ENCODE data around the gene FAM187B.
"Not testable (repeated sequence)": the region's sequence is repeated elsewhere in the genome, so short reads cannot be mapped to it uniquely, and the experiment has no call there.

Gene FAM187B

DNA sequence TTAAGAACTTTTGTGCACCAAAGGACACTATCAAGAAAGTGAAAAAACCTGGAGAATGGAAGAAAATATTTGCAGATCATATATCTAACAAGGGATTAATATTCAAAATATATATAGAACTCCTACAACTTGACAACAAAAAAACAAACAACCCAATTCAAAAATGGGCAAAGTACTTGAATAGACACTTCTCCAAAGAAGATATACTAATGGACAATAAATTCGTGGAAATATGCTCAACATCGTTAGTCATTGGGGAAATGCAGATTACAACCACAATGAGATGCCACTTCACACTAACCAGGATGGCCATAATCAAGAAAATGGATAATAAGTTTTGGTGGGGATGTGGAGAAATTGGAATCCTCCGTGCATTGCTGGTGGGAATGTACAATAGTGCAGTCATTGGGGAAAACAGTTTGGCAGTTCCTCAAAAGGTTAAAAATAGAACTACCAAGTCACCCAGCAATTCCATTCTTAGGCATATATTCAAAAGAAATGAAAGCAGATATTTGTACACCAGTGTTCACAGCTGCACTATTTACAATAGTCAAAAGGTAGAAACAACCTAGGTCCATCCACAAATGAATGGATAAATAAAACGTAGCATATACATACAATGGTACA is 18.0 kb upstream of the FAM187B start:
- TF ChIP-seq, protein P1, sequence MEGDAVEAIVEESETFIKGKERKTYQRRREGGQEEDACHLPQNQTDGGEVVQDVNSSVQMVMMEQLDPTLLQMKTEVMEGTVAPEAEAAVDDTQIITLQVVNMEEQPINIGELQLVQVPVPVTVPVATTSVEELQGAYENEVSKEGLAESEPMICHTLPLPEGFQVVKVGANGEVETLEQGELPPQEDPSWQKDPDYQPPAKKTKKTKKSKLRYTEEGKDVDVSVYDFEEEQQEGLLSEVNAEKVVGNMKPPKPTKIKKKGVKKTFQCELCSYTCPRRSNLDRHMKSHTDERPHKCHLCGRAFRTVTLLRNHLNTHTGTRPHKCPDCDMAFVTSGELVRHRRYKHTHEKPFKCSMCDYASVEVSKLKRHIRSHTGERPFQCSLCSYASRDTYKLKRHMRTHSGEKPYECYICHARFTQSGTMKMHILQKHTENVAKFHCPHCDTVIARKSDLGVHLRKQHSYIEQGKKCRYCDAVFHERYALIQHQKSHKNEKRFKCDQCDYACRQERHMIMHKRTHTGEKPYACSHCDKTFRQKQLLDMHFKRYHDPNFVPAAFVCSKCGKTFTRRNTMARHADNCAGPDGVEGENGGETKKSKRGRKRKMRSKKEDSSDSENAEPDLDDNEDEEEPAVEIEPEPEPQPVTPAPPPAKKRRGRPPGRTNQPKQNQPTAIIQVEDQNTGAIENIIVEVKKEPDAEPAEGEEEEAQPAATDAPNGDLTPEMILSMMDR (IDR thresholded peaks at IDR 0.05; ENCODE audit: low read depth, low read length), result no peak
- no peak for DNase-seq (ENCODE audit: low read depth in 2 of 2)
- no peak overlapping the region for H3K4me3 ChIP-seq (replicated peaks in 1 of 2; ENCODE audit: low read depth in 2 of 2, low read length in 2 of 2)

DNA sequence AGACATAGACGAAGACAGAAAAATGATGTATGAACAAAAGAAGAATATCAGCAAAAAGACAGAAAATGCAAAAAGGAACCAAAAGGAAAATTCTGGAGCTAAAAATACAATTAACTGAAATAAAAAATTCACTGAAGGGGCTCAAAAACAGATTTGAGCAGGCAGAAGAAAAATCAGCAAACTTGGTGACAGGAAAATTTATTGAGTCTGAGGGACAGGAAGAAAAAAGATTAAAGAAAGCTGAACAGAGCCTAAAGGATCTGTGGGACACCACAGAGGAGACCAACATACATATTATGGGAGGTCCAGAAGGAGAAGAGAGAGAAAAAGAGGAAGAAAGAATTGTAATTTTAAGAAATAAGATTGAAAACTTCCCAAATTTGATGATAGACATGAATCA is 12.9 kb upstream of the FAM187B start:
- no peak overlapping the region for H3K4me3 ChIP-seq (replicated peaks in 1 of 2; ENCODE audit: low read depth in 2 of 2, low read length in 2 of 2)
- DNase-seq (ENCODE audit: low read depth in 2 of 2), result no peak
- TF ChIP-seq, protein P1 (IDR thresholded peaks at IDR 0.05; ENCODE audit: low read depth, low read length), result no peak

- no peak for DNase-seq (ENCODE audit: low read depth in 2 of 2)
- TF ChIP-seq, protein P1 (IDR thresholded peaks at IDR 0.05; ENCODE audit: low read depth, low read length), result no peak
- H3K4me3 ChIP-seq (replicated peaks in 1 of 2; ENCODE audit: low read depth in 2 of 2, low read length in 2 of 2), result no peak overlapping the region
These were observed 11.8 kb upstream of the FAM187B start for GRCh38 chr19:35240327-35240726.

DNA sequence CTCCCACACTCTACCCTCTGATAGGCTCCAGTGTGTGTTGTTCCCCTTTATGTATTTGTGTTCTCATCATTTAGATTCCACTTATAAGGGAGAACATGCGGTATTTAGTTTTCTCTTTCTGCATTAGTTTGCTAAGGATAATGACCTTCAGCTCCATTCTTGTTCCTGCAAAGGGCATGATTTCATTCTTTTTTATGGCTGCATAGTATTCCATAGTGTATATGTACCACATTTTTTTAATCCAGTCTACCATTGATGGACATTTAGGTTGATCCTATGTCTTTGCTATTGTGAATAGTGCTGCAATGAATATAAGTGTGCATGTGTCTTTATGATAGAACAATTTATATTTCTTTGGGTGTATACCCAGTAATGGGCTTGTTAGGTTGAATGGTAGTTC is 11.1 kb upstream of the FAM187B start:
- H3K4me3 ChIP-seq (replicated peaks in 1 of 2; ENCODE audit: low read depth in 2 of 2, low read length in 2 of 2); DNase-seq (ENCODE audit: low read depth in 2 of 2): not testable (repeated sequence)

DNA sequence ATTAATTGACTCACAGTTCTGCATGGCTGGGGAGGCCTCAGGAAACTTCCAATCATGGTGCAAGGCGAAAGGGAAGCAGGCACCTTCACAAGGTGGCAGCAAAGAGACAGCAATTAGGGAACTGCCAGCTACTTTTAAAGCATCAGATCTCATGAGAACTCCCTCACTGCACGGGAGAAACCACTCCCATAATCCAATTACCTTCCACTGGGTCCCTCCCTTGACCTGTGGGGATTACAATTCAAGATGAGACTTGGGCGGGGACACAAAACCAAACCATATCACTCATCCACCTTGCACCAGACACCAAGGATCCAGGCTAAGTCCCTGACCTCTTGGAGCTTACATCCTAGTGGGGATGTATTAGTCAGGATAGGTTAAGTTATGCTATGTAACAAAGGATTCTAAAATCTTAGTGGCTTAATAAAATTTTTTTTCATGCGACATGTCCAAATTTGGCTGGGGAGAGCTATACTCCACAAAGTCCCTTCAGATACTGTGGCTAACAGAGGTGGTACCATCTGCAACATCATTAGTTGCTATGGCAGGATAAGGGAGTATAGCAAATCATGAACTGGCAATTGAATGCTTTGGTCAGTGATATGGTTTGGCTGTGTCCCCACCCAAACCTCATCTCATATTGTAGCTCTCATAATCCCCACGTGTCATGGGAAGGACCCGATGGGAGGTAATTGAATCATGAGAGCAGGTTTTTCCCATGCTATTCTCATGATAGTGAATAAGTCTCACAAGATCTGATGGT is 8.3 kb upstream of the FAM187B start:
- H3K4me3 ChIP-seq (replicated peaks in 1 of 2; ENCODE audit: low read depth in 2 of 2, low read length in 2 of 2), result no peak overlapping the region
- TF ChIP-seq, protein P1 (IDR thresholded peaks at IDR 0.05; ENCODE audit: low read depth, low read length), result no peak
- DNase-seq (ENCODE audit: low read depth in 2 of 2), result no peak

DNA sequence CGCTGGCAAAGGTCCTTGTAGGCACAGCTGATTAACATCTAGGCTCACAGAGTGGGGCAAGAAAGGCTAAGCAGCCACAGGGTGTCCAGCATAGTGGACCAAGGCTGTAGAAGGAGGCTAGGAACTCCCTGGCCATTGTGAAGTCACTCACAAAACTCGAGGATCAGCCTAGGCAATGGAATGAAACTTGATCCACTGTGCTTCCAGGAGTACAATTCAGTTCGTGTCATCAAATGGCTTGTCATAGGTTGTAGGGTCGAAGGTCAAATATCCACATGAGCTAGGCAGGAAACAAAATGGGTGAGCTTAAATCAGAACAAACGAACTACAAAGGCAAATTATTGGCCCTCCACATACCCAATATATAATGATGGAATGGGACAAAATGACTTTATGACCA is 4.4 kb upstream of the FAM187B start:
- H3K4me3 ChIP-seq (replicated peaks in 1 of 2; ENCODE audit: low read depth in 2 of 2, low read length in 2 of 2), result no peak overlapping the region
- DNase-seq (ENCODE audit: low read depth in 2 of 2), result no peak
- TF ChIP-seq, protein P1 (IDR thresholded peaks at IDR 0.05; ENCODE audit: low read depth, low read length), result no peak

DNA sequence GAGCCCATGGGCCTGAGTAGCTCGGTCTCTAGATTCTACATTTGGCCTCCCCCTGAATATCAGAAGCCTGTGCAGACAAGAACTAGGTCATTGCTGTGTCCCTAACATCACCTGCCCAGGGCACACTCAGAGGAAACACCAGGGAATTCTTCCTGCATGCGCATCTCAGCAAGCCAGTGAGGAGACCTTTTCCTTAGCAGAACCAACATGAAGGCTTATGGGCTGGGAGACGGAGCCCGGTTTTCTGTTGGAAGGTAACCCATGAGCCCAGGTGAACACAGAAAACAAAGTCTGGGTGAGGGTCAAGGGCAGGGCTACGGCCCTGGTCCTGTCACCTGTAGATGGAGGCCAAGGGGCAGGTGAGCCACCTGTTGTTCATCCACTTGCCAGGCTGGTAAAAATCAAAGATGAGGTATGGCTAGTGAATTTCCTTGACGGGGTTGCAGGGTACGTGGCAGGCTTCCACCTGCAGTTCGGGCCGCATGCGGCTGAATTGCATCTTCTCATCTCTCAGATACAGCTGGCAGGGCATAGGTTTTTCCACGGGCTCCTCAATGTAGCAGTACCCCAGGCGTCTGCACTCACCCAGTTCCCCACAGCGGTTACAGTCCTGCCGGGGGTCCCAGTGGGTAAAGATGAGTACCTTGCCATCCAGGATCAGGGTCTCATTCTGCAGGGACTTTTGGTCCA is 3.6 kb upstream of the FAM187B start:
- TF ChIP-seq, protein P1 (IDR thresholded peaks at IDR 0.05; ENCODE audit: low read depth, low read length), result no peak
- no peak for DNase-seq (ENCODE audit: low read depth in 2 of 2)
- no peak overlapping the region for H3K4me3 ChIP-seq (replicated peaks in 1 of 2; ENCODE audit: low read depth in 2 of 2, low read length in 2 of 2)

Measured in cardiac fibroblast (primary cell).